ENCODE measurements around the gene OR2A5. TPM values are rescaled to one million over a fixed set of nuclear protein-coding genes. Genes with fewer than 3 reads are reported as not detected.

OR2A5 gene
- total RNA-seq, 4 donors from 2014 or later = not detected

DNA sequence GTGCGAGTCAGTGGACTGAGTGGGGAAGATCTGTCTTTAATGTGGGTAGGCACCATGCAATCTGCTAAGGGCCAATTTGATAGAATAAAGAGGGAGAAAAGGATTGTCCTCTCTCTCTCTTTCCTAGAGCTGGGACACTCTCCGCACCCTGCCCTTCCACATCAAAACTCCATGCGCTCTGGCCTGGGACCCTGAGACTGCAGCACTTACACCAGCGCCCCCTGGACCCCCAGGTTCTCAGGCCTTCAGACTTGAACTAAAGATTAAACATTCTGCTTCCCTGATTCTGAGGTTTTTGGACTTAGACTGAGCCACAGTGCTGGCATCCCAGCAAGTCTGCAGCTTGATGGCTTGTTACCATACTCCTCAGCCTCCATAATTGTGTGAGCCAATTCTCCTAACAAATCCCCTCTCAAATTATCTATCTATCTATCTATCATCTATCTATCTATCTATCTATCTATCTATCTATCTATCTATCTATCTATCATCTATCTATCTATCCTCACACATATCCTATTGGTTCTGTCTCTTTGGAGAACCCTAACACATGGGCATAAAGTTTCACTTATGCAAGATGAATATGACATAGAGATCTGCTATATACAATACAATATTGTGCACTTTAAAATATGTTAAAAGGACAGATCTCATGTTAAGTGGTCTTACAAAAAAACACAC, 22.4 kb upstream of the OR2A5 start:
- TF ChIP-seq CTCF (IDR thresholded peaks at IDR 0.05; ENCODE audit: low read depth) = no peak

DNA sequence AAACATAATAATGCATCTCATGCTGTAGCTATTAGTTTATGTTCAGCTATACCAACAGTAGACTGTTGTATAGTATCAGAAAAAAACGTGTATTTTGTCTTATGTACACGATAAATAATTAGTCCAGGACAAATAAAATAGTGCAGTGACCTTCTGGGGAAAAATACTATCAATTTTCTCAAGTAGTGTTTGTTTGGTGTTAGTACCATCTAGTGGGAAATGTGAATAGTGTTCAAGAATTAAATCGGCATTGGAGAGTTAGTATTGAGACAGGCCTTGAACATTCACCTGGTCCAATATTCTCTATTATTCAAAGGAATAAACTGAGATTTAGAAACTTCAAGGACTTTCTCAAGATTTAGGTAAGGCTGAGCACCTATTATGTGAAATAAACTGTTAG, 21.7 kb upstream of the OR2A5 start:
- TF ChIP-seq CTCF (IDR thresholded peaks at IDR 0.05; ENCODE audit: low read depth) = no peak

GRCh38 chr7:144027974-144028373, 20.8 kb upstream of the OR2A5 start:
- TF ChIP-seq CTCF (IDR thresholded peaks at IDR 0.05; ENCODE audit: low read depth) = no peak

GRCh38 chr7:144028547-144028946, 20.2 kb upstream of the OR2A5 start:
- TF ChIP-seq CTCF (IDR thresholded peaks at IDR 0.05; ENCODE audit: low read depth) = no peak

DNA sequence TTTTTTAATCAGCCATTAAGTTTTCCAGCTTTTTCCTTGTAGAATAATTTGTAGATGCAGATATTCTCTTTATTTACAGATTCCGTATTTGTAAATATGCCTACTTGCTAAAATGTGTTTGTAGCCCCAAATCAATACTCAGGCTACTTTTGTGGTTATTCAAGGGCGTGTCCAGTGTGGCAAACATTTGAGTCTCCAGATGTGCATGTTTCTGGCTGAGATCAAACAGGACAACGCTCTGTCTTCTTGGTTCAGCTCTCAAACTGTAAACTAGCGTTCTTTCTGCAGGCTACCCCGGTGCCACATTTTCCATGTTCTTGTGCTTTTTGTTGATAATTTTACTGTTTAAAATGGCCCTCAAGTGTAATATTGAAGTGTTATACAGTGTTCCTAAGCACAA, 16.2 kb upstream of the OR2A5 start:
- TF ChIP-seq CTCF (IDR thresholded peaks at IDR 0.05; ENCODE audit: low read depth) = no peak

GRCh38 chr7:144032985-144033709, 15.6 kb upstream of the OR2A5 start:
- TF ChIP-seq CTCF (IDR thresholded peaks at IDR 0.05; ENCODE audit: low read depth) = no peak

DNA sequence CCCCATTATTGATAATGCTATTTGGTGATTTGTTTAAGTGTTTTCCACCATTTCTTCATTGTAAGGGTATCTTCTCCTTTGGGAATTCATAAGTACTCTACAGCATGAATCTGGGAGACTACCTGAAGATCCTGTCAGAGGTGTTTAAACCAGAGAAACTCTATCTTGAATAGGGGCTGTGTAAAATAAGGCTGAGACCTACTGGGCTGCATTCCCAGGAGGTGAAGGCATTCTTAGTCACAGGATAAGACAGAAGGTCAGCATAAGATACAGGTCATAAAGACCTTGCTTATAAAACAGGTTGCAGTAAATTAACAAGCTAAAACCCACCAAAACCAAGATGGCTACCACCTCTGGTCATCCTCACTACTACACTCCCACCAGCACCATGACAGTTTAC, 13.4 kb upstream of the OR2A5 start:
- TF ChIP-seq CTCF (IDR thresholded peaks at IDR 0.05; ENCODE audit: low read depth) = no peak

Measured in subcutaneous adipose tissue (tissue), 4 donors.